Measurements from ENCODE around the gene VAV1.
"Not testable (repeated sequence)": the region's sequence is repeated elsewhere in the genome, so short reads cannot be mapped to it uniquely, and the experiment has no call there.

Gene VAV1

DNA sequence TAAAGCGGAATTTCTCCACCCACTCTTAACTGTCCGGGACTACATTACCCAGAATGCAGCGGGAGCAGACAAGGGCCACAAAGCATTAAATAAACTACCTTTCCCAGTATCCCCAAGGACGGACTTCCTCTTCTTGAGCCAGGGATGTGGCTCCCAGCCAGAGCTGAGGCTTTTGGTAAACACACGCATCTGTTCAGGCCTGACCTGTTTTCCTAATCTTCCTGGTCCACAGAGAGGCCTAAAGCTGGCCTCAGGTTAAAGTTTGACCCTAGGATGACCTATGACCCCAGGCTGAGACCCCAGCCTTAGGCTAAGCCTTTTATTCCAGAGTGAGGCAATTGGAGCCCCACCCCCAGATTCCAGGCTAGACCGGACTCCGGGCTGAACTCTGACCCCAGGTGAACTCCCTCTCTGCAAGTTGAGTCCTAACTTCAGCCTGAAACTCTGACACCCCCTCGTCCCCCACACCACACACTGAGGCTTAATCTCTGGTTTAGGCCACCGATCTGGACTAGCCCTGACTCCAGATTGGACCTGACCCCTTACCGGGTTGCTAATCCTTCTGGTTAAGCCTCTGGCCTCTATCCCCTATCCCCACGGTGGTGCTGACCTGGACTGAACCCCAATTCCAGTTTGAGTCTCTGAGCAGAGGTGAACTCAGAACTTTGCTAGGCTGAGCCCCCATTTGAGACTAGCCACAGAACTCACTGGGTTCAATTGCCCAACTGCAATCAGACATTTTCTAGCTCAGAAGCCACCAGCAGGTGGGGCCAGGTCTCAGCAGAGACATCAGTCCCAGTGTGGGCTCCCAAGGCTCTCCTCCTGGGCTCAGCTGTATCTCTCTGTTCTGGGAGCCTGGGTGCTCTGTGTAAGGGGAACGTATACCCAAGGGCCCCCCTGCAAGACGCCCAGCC lies 34.4 kb upstream of the VAV1 start:
- peak; percentile 31 for DNase-seq

GRCh38 chr19:6738787-6739389 lies 33.6 kb upstream of the VAV1 start:
- DNase-seq, result no peak

- DNase-seq, result peak; percentile 28
These were observed 33.1 kb upstream of the VAV1 start, which contains the start of gene TRIP10 for GRCh38 chr19:6739390-6739882. TSS of gene TRIP10 (plus strand) at chr19:6739680. CDS start at chr19:6739762, 82 bp downstream.

- no peak for DNase-seq
These were observed 32.5 kb upstream of the VAV1 start for GRCh38 chr19:6739883-6740588.

DNA sequence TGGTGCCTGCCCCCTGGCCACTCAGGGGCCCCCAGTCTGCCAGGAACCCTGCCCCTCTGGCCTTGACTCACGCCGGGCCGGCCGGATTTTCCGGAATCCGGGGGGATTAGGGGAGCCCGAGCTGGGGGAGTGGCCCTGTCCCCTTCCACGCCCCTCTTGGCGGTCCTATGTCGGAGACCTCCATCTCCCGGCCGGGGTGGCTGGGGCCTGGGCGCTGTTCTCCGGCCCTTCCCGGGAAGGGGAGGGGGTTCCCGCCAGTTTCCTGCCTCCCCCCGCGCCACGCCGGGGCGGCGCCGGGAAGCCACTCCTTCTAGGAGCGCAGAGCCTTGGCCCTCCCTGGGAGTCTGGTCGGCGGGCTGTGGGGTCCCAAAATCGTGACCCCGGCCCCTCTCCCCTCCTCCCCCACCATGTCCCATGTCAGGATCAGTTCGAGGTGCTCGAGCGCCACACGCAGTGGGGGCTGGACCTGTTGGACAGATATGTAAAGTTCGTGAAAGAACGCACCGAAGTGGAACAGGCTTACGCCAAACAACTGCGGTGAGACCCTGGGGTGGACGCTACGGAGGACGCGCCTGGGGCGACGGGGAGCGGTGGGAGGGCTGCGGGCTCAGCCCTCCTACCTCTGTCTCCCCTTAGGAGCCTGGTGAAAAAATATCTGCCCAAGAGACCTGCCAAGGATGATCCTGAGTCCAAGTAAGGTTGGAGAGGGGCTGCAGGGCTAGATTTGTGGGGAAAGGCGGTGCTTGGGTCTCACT lies 31.7 kb upstream of the VAV1 start:
- DNase-seq, result no peak

GRCh38 chr19:6743066-6743465 lies 29.4 kb upstream of the VAV1 start:
- no peak for DNase-seq

DNA sequence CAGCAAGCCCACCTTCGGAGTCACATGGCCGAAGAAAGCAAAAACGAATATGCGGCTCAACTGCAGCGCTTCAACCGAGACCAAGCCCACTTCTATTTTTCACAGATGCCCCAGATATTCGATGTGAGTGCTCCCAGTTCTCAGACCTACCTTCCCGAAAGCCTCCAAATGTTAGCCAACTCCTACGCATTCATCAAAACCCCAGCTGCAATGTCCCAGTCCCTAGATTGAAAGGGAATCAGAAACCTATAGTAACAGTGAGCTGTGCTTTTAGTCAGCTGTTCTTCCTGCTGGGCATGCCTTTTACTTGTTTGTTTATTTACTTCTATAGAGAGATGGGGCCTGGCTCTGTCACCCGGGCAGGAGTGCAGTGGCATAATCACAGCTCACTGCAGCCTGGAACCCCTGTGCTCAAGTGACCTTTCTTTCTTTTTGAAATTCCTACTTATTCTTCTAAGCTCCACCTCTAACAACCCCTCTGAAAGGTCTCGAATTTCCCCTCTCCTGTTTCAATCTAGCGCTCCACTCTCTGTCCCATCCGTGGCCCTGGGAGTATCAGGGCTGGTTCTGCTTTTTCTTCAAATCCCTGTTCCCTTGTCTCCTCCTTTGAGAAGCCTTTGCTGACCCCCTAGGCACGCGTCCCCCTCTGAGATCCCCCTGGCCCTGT lies 28.7 kb upstream of the VAV1 start:
- DNase-seq, result no peak

DNA sequence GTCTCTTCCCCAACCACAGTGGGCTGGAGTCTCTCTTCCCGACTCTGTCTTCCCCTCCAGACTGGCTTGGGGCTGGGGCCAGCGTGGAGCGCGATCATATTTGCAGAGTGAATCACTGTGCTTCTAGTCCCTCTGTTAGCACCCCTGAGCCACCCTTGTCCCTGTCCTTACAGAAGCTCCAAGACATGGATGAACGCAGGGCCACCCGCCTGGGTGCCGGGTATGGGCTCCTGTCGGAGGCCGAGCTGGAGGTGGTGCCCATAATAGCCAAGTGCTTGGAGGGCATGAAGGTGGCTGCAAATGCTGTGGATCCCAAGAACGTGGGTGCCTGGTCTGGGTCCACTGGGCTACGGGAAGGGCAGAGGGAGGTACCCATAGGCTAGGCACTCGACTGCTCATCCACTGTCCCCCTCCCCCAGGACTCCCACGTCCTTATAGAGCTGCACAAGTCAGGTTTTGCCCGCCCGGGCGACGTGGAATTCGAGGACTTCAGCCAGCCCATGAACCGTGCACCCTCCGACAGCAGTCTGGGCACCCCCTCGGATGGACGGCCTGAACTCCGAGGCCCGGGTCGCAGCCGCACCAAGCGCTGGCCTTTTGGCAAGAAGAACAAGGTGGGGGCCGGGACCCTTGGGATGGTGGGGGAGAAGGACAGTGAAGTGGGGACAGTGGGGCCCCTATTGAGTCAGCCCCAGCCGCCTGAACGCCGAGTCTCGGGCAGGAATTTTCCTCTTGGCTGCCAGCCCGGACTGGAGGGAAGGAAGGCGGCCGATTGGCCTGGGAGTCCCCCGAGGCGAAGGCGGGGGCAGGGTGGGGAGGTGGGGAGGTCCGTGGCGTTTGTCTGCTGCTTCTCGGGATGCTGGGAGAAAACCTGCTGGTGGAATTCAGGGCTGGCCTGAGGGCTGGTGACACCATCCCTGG lies 27.9 kb upstream of the VAV1 start:
- DNase-seq, result no peak

GRCh38 chr19:6745965-6746364 lies 26.5 kb upstream of the VAV1 start:
- no peak for DNase-seq

GRCh38 chr19:6748543-6748942 lies 24.0 kb upstream of the VAV1 start:
- DNase-seq, result not testable (repeated sequence)

DNA sequence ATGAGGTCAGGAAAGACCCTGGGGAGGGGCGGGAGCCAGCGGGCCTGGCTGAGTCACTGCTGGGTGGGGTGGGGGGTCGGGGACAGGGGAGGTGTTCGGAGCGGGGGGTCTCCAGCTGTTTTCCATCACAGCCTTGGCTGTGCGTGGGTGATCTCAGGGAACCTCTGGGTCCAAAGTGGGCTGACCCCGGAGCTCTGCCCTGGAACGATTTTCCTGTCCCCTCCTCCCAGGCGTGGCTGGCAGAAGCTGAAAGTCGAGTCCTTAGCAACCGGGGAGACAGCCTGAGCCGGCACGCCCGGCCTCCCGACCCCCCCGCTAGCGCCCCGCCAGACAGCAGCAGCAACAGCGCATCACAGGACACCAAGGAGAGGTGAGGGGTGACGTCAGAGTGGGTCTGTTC lies 22.4 kb upstream of the VAV1 start:
- no peak for DNase-seq

GRCh38 chr19:6751189-6751588 lies 21.3 kb upstream of the VAV1 start:
- no peak for DNase-seq

- DNase-seq, result no peak
These were observed 20.0 kb upstream of the VAV1 start for GRCh38 chr19:6752256-6753177.

DNA sequence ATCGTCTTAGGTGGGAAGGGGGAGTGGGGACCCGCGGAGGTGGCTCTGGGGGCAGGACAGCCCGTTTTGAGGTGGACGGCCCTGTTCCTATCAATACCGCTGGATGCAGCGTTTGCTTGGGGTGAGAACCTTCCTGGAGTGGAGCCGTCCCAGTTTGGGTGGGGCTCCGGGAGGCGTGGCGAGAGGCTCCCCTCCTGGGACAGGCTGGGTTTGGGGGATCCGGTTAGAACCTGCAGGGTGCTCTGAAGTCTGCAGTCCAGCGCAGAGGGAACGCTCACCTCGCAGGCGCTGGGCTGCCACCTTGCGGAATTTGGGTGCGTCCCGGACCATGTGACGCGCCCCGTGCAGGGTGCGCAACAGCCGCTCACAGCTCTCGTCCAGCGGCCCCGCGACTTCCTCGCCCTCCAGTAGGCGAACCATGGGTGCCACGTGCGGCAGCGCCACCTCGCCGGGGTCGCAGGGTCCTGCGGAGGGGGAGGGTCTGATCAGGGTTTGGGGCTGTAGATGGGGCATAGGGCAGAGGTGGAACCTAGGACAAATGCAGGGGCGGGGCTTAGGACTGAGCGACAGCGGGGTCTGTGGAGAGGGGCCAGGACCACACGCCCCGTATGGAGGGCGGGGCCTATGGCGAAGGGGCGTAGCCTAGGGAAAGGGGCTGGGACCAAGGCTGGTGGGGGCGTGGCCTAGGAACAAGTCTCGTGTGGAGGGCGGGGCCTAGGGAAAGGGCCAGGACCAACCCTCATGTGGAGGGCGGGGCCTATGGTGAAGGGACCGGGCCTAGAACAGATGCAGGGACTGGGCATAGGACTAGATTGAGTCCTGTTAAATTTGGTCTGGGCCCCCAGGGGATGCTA lies 19.1 kb upstream of the VAV1 start:
- no peak for DNase-seq

DNA sequence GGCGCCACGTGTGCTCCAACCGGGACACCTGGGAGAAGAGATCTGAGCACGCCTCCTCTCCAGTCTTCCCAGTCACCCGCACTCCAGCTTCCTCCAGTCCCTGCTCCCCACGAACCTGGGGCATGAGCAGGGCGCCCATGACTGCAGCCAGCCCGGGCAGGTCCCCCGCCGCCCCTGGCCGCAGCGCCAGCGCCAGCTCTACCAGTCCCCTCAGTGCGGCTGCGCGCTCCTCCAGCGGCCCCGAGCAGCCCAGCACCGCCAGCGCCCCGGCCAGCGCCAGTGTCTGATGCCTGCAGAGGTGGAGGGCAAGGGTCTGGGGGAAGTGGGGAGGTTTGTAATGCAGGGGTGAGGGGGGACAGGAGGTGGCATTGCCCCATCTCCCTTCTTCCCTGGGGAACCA lies 18.4 kb upstream of the VAV1 start:
- no peak for DNase-seq

- DNase-seq, result no peak
These were observed 17.6 kb upstream of the VAV1 start for GRCh38 chr19:6754653-6755463.

DNA sequence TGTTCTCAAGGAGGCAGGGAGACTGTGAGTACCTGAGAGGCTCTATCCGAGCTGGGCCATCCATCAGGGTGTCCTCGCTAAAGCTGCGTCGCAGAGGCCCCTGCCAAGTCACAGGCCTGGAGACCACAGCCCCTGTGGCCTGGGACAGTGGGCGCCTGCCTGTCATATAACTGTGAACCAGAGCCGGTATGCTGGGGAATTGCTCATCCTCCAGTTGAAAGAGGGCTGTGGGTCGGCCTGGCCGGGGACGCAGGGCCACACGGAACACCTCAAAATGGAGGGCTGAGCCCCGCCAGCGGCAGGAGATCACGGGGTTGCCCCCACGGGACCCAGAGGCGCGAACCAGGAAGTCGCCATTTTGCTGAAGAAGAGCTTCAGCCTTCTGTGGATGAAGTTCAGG lies 11.9 kb upstream of the VAV1 start:
- no peak for DNase-seq

DNA sequence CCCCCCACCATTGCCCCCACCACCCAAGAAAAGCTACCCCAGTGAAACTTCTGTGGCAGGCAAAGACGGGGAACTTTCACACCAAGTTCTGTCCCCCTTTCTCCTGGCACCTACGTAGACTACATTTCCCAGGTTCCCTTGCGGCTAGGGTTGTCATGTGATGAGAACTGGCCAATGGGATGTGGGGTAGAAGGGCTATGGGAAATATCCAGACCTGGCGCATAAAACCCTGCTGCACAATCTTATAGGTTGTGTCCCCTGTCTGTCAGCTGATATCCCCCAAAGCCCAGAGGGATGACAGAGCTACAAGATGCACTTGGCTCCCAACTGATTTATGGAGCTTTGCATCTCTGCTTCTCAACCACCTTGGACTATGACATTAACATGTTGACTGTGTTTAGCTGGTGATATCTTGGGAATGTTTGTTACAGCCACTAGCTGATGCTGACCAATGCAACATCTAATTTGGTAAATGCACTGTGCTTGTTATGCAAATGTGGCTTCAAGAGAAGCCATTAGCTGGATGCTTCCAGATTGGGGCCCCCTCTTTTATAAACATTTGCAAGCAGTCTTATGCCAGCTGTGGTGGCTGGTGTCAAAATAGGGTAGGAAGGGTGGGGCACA lies 11.3 kb upstream of the VAV1 start:
- no peak for DNase-seq
